Right cardiac atrium (tissue), 5 donors: ENCODE measurements around the gene C2orf74. TPM values are rescaled to one million over a fixed set of nuclear protein-coding genes. Genes with fewer than 3 reads are reported as not detected.

Experiments
- polyA plus RNA-seq: library from polyadenylated mRNA; stranded (reverse); fragments of 200-250 nt; gene quantifications from one replicate; pipeline ENCODE4 v1.2.3, GENCODE V29; 2013
- total RNA-seq, 4 donors: library from RNA; stranded (reverse); fragmentation: NEBNext Ultra II Directional; extraction: Animal tissue kit (Norgen Biotek cat#: 25700); gene quantifications; one replicate each; pipeline ENCODE4 v1.2.1, GENCODE V29; 2021
- donor health status: healthy with polysubstance abuse.
- donor health status: DM: no; HTN: yes; CAD: no.
- donor health status: DM: no; HTN: no; CAD: no.
- donor health status: DM: no; HTN: yes; CAD: no; lungs with severe emphysema.
- donor health status: DM: yes; HTN: yes; CAD: no.

Gene C2orf74
- total and polyA plus RNA-seq, 5 donors = 14.5 to 63.3 (median 24.2) TPM

Other genes with a start within 250 kb of the C2orf74 start
- gene PEX13, start 144.5 kb upstream of the C2orf74 start, total RNA-seq = 10 to 100 TPM; 19.8 to 23.8 (median 21.5) TPM
- gene PEX13, start 144.5 kb upstream of the C2orf74 start, polyA plus RNA-seq = 12.4 TPM
- 1 to 10 TPM; 3.4 to 4.6 (median 3.8) TPM for gene PUS10, start 143.9 kb upstream of the C2orf74 start, total RNA-seq
- 2.9 TPM for gene PUS10, start 143.9 kb upstream of the C2orf74 start, polyA plus RNA-seq
- gene SANBR, start 96.3 kb upstream of the C2orf74 start, total RNA-seq = 1 to 10 TPM; 5.1 to 6.4 (median 6.1) TPM
- 3.4 TPM for gene SANBR, start 96.3 kb upstream of the C2orf74 start, polyA plus RNA-seq